KOPT-K1 (cell line): Measurements from ENCODE around the gene FOXRED1.

Source experiments
- H3K27ac ChIP-seq: fragments of 200-600 bp; sonication (generic); 2 replicates; pipeline ENCODE4 v1.5.1; 2016; ENCODE audit warnings: antibody characterized with exemption, mild to moderate bottlenecking, low read depth, low read length; ENCODE audit not compliant: poor library complexity, severe bottlenecking
- H3K36me3 ChIP-seq: fragments of 200-600 bp; sonication (generic); 2 replicates; pipeline ENCODE4 v1.5.1; 2017; ENCODE audit warnings: antibody characterized with exemption, mild to moderate bottlenecking, low read length, moderate library complexity; ENCODE audit not compliant: insufficient read depth
- H3K9me3 ChIP-seq: fragments of 200-600 bp; sonication (generic); 2 replicates; pipeline ENCODE4 v1.5.1; 2017; ENCODE audit warnings: antibody characterized with exemption, low read length, mild to moderate bottlenecking; ENCODE audit not compliant: insufficient read depth, poor library complexity, severe bottlenecking

FOXRED1 gene

DNA sequence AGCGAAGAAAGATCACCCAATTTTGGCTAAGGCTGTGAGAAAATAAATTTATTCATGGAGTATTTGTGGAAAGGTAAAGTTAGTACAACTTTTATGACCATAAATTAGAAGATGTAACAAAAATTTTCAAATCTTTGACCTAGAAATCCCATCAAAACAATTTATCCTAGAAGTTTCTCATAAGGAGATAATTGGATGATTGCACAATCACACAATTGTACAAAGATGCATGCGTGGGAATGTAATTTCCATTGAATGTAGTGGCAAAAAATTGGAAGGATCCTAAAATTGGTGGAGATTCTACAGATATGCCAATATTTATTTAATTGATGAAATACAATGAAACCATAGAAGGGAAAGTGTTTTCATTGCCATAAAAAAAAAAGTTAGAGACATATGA is 11.8 kb upstream of the FOXRED1 start:
- H3K9me3 ChIP-seq = no peaks in the 10 kb centered on the region
- H3K36me3 ChIP-seq = peaks cover 89% of the 10 kb centered on the region
- H3K27ac ChIP-seq = no peak overlapping the region

DNA sequence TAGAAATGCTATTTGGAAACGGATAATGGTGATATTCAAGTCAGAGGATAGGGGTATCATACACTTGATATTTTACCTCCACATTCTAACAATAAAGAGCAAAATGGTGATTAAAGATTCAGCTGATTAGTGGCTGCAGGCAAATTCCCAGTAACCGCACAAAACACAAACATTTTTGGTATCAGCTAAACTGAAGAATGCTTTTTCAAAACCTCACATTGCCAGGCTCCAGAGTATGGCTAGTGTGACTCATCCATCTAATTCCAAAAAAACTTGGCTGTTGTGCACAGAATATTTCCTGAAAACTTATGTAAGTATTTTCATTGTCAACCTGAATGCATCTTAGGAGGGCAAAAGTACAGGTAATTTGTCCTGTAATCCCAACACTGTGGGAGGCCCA is 11.2 kb upstream of the FOXRED1 start:
- peaks cover 89% of the 10 kb centered on the region for H3K36me3 ChIP-seq
- no peak overlapping the region for H3K27ac ChIP-seq
- H3K9me3 ChIP-seq = no peaks in the 10 kb centered on the region

DNA sequence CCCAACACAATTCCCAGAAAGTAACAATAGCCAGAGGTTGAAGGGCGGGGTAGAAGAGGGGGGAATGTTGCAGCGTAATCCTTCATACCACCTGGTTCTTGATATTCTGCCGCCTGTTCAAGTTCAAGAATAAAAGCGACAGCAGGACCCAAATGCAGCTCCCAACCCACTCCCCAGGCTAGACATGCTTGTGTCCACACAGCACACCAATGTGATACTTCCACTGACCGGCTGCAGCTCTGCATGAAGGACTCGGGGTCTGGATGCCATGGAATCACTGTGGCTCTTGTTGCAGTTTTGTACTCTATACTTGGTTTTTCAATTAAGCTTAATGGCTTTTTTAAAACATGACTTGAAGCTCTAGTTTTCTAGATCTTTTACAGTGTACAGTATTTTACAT is 6.7 kb upstream of the FOXRED1 start:
- Histone ChIP-seq H3K27ac (no peak overlapping the region), H3K9me3 (no peaks in the 10 kb centered on the region), H3K36me3 (peaks cover 92% of the 10 kb centered on the region)

DNA sequence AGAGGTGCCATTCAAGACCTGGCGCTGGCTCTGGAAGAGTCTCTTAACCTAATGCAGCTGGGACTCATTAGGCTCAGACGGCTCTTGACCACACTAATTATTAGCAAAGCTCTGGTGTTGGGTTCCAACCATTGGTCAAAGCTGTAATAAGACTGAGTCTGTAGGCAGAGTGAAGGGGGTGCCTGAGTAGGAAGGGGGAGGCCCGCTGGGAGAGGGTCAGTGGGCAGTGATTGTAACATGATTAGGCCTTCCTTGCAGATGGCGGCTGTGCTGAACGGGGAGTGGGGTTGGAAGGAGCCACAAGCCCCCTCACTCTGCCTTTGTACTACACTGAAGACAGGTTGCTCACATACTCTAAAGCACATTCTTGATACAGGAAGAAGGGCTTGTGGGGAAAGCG is 5.5 kb upstream of the FOXRED1 start:
- Histone ChIP-seq H3K27ac (no peak overlapping the region), H3K36me3 (peaks cover 86% of the 10 kb centered on the region), H3K9me3 (no peaks in the 10 kb centered on the region)

DNA sequence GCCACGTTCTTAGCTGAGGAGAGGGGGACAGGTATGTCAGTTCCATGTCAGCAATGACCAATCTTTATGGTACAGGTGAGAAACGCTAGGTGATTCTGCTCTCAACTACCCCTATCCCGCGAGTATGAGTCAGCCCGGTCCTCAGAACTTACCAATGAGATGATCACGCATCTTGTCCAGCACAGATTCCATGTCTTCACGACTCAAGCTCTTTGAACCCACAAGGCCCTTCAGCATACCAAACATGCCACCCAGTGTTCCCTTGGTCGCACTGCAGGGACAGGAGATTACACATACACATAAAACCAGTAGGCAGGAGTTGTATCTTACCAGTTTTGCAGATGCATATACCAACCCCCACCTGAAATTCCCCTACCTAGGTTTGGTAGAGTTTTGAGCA is 3.1 kb upstream of the FOXRED1 start:
- H3K9me3 ChIP-seq = no peaks in the 10 kb centered on the region
- no peak overlapping the region for H3K27ac ChIP-seq
- H3K36me3 ChIP-seq = peaks cover 71% of the 10 kb centered on the region

GRCh38 chr11:126267650-126268049 is 1.3 kb upstream of the FOXRED1 start:
- peaks cover 67% of the 10 kb centered on the region for H3K36me3 ChIP-seq
- H3K27ac ChIP-seq = peak overlapping the region; percentile 82
- no peaks in the 10 kb centered on the region for H3K9me3 ChIP-seq

DNA sequence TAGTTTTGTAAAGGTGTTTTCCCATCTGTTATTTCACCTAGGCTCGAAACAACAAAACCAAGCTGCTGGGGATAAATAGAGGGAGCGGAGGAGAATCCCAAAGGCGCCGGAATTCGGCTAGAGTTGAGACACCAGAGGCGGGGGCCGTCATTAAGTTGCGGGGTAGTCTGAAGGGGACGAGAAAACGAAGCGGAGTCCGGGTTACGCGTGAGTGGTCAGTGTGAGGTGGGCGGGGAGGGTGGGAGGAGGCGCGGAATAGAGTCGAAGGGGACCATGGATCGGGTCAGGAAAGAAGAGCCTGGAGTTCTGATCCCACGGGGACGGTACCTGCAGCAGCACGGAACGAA is 620 bp upstream of the FOXRED1 start:
- Histone ChIP-seq H3K9me3 (no peaks in the 10 kb centered on the region), H3K36me3 (peaks cover 67% of the 10 kb centered on the region), H3K27ac (peak overlapping the region; percentile 82)

- no peak overlapping the region for H3K27ac ChIP-seq
- no peaks in the 10 kb centered on the region for H3K9me3 ChIP-seq
- peaks cover 69% of the 10 kb centered on the region for H3K36me3 ChIP-seq
Measured at GRCh38 chr11:126277322-126277721, 8.4 kb downstream of the FOXRED1 start.

DNA sequence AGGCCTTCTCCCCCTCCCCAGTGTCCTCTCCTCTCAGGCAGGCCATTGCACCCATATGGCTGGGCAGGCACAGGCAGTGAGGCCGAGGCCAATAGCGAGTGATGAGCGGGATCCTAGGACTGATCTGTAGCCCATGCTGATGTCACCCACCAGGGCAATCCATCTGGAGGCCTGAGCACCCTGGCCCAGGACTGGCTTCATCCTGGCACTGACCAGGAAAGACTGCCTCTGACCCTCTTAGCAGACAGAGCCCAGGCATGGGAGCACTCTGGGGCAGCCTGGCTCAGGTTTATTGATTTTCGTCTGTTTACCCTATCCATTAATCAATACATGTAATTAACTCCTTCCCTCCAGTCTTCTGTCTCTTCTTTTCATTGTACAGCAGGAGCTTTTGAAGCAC is 8.8 kb downstream of the FOXRED1 start:
- Histone ChIP-seq H3K27ac (no peak overlapping the region), H3K9me3 (no peaks in the 10 kb centered on the region), H3K36me3 (peaks cover 64% of the 10 kb centered on the region)

DNA sequence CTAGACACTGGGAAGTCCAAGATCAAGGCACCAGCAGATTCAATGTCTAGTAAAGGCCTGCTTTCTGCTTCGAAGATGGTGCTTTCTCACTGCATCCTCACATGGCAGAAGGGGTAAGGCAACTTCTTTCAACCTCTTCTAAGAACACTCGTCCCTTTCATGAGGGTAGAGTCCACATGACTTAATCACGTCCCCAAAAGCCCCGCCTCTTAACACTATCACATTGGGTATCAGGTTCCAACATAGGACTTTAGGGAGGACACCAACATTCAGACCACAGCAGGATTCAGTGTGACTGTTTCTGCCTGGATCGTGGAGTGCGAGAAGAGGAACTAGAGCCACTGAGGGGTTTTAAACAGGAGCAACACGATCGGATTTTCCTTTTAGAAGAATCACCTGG is 10.2 kb downstream of the FOXRED1 start:
- Histone ChIP-seq H3K36me3 (peaks cover 50% of the 10 kb centered on the region), H3K9me3 (no peaks in the 10 kb centered on the region), H3K27ac (no peak overlapping the region)

- Histone ChIP-seq H3K27ac (no peak overlapping the region), H3K9me3 (no peaks in the 10 kb centered on the region), H3K36me3 (peaks cover 36% of the 10 kb centered on the region)
Measured at GRCh38 chr11:126280595-126280994, 11.6 kb downstream of the FOXRED1 start.

DNA sequence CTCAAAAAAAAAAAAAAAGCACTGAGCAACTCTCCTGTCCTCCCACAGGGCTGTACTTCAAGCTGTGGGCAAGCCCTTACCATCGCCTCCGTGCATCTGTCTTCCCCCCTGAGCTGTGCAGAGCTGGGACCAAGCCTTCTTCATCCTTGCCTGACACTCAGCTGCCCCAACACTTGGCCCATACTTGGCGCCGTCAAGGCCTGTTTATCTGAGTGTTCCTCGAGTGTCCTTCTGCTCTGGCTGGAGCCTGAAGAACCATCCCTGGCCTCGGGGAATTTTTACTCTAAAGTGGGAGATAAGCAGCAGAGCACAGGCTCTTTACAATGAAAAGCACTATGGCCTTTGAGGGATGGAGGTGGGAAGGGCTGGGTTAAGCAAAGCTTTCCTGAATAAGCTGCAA is 12.3 kb downstream of the FOXRED1 start:
- Histone ChIP-seq H3K36me3 (peaks cover 30% of the 10 kb centered on the region), H3K27ac (no peak overlapping the region), H3K9me3 (no peaks in the 10 kb centered on the region)

DNA sequence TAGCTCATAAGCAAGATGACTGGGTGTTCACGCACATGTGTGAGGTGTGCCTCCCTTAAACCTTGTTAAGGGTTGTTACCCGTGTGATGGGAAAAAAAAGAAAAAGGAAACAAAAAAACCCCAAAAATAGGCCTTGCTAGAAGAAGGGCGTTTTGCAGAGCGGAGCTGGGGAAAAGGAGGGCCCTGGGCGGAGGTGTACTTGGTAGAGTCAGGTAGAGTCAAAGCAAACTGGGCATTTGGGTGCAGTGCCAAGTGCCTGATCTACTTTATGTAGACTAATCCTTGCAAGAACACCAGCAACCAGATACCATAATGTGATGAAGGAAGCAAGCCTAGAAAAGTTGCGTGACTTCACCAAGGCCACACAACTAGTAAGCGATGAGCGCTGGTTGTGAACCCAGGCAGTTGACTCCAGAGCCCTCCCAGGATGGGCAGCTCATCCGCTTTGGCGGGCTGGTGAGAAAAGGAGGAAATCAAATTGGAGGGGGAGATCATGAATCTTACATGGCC is 12.8 kb downstream of the FOXRED1 start:
- Histone ChIP-seq H3K9me3 (no peaks in the 10 kb centered on the region), H3K36me3 (peaks cover 27% of the 10 kb centered on the region), H3K27ac (no peak overlapping the region)

DNA sequence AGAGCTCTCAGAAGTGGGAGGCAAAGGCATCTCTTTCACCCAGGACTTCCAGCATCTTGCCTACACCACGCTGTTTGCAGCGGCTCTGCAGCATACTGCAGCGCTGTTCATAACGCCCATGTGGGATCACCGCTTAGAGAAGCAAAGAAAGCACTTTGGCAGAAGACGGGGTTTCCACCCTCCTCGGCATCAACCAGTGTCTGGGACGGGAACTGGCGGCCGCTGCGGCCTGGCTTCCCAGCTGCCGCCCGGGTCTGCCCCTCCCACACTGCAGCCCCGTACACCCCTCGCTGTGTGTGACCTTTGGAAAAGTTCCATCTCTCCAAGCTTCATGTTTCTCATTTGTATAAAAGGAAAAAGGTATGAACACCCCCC is 13.4 kb downstream of the FOXRED1 start:
- Histone ChIP-seq H3K36me3 (peaks cover 21% of the 10 kb centered on the region), H3K9me3 (no peaks in the 10 kb centered on the region), H3K27ac (no peak overlapping the region)

GRCh38 chr11:126282736-126283591 is 14.0 kb downstream of the FOXRED1 start, which contains the start of gene TIRAP:
Gene TIRAP (plus strand): TSS chr11:126283093. CDS start chr11:126290895, 7,802 bp downstream.
- H3K27ac ChIP-seq = no peak within 1 kb of the TSS

GRCh38 chr11:126284829-126285228 is 15.9 kb downstream of the FOXRED1 start:
- no peaks in the 10 kb centered on the region for H3K9me3 ChIP-seq
- H3K36me3 ChIP-seq = no peaks in the 10 kb centered on the region
- H3K27ac ChIP-seq = no peak overlapping the region

More at GRCh38 chr11:126282736-126283591, 14.0 kb downstream of the FOXRED1 start, which contains the start of gene TIRAP:
- Histone ChIP-seq H3K9me3 (no peaks in the 10 kb centered on the region), H3K36me3 (peaks cover 15% of the 10 kb centered on the region; the same call in 1 of the 2 replicates)
